CD14-positive monocyte (primary cell): ENCODE results near the gene CTU1. TPM values are rescaled to one million over a fixed set of nuclear protein-coding genes. Genes with fewer than 3 reads are reported as not detected.

ENCODE experiments used
- DNase-seq, 3 donors: peaks; one replicate each; pipeline ENCODE4 v3.0.0-alpha.2; 2011 to 2022
- H2AFZ ChIP-seq: 2 replicates; pipeline ENCODE4 v1.6.0; 2012; ENCODE audit warnings: mild to moderate bottlenecking, low read depth, low read length, inconsistent platforms; ENCODE audit not compliant: insufficient read depth, poor library complexity, severe bottlenecking
- H3K27ac ChIP-seq, 2 donors: 1 replicate in 1 of 2; 2 replicates in 1 of 2; pipeline ENCODE4 v1.5.1; 2012 to 2013; ENCODE audit warnings: low read length in 2 of 2, control low read depth in 1 of 2, inconsistent platforms in 1 of 2, low read depth in 1 of 2, mild to moderate bottlenecking in 1 of 2
- H3K27me3 ChIP-seq, 2 donors: one replicate each; pipeline versions ENCODE4 v1.6.0 to v1.6.1; 2011 to 2013; ENCODE audit warnings: low read length in 2 of 2; ENCODE audit not compliant: control insufficient read depth in 2 of 2, insufficient read depth in 2 of 2
- H3K36me3 ChIP-seq, 2 donors: replicated peaks in 1 of 2; 1 replicate in 1 of 2; 2 replicates in 1 of 2; pipeline versions ENCODE4 v1.5.1 to v1.6.1; 2012 to 2013; ENCODE audit warnings: low read length in 2 of 2, control low read depth in 1 of 2, inconsistent platforms in 1 of 2, mild to moderate bottlenecking in 1 of 2; ENCODE audit not compliant: insufficient read depth in 2 of 2, control insufficient read depth in 1 of 2
- H3K4me1 ChIP-seq, 2 donors: 1 replicate in 1 of 2; 2 replicates in 1 of 2; pipeline versions ENCODE4 v1.5.1 to v1.6.1; 2012 to 2013; ENCODE audit warnings: low read length in 2 of 2, control low read depth in 1 of 2, inconsistent platforms in 1 of 2, mild to moderate bottlenecking in 1 of 2, moderate library complexity in 1 of 2; ENCODE audit not compliant: insufficient read depth in 2 of 2, control insufficient read depth in 1 of 2
- H3K4me2 ChIP-seq: replicated peaks from 2 replicates; pipeline ENCODE3; 2012; ENCODE audit warnings: low read length, moderate library complexity, mild to moderate bottlenecking; ENCODE audit not compliant: poor library complexity, severe bottlenecking; ENCODE audit errors: extremely low read depth
- H3K4me3 ChIP-seq, 3 experiments: fragments of 200-600 bp in 1 of 3; sonication (generic) in 1 of 3; replicated peaks in 1 of 3; 1 replicate in 2 of 3; 2 replicates in 1 of 3; pipeline ENCODE4 v1.5.1; 2011 to 2013; ENCODE audit warnings: low read length in 3 of 3, mild to moderate bottlenecking in 3 of 3, control low read depth in 2 of 3, low read depth in 2 of 3, inconsistent platforms in 1 of 3, moderate library complexity in 1 of 3
- H3K79me2 ChIP-seq: 2 replicates; pipeline ENCODE4 v1.6.0; 2012; ENCODE audit warnings: mild to moderate bottlenecking, control low read depth, inconsistent platforms, low read length, moderate library complexity; ENCODE audit not compliant: insufficient read depth
- H3K9ac ChIP-seq: 2 replicates; pipeline ENCODE4 v1.6.0; 2017; ENCODE audit warnings: low read length, mild to moderate bottlenecking; ENCODE audit not compliant: insufficient read depth, poor library complexity, severe bottlenecking
- H3K9me3 ChIP-seq, 2 donors: replicated peaks in 1 of 2; 1 replicate in 1 of 2; 2 replicates in 1 of 2; pipeline versions ENCODE4 v1.5.1 to v1.6.1; 2012 to 2013; ENCODE audit warnings: low read length in 2 of 2, control low read depth in 1 of 2; ENCODE audit not compliant: control insufficient read depth in 1 of 2, insufficient read depth in 1 of 2
- H4K20me1 ChIP-seq: 2 replicates; pipeline ENCODE4 v1.6.0; 2012; ENCODE audit warnings: mild to moderate bottlenecking, low read length, control low read depth, moderate library complexity; ENCODE audit not compliant: insufficient read depth
- H3K27ac Mint-ChIP-seq, 7 donors: one replicate each; pipeline ENCODE4 v1.8.0; 2020; ENCODE audit warnings: mild to moderate bottlenecking in 7 of 7, mixed read lengths in 7 of 7, moderate library complexity in 6 of 7, inconsistent platforms in 2 of 7
- H3K27me3 Mint-ChIP-seq, 3 donors: one replicate each; pipeline ENCODE4 v1.8.0; 2021 to 2022; ENCODE audit warnings: low read depth in 3 of 3, mild to moderate bottlenecking in 3 of 3, mixed read lengths in 3 of 3, moderate library complexity in 3 of 3, inconsistent platforms in 1 of 3
- H3K36me3 Mint-ChIP-seq, 2 donors: one replicate each; pipeline ENCODE4 v1.8.0; 2020; ENCODE audit warnings: mixed read lengths in 2 of 2, inconsistent platforms in 1 of 2, mild to moderate bottlenecking in 1 of 2
- H3K4me1 Mint-ChIP-seq: one replicate; pipeline ENCODE4 v1.8.0; 2020; ENCODE audit warnings: mild to moderate bottlenecking, mixed read lengths
- H3K4me3 Mint-ChIP-seq, 2 donors: one replicate each; pipeline ENCODE4 v1.8.0; 2020; ENCODE audit warnings: mild to moderate bottlenecking in 2 of 2, mixed read lengths in 2 of 2, moderate library complexity in 1 of 2
- H3K9me3 Mint-ChIP-seq, 7 donors: one replicate each; pipeline ENCODE4 v1.8.0; 2020 to 2022; ENCODE audit warnings: mixed read lengths in 7 of 7, mild to moderate bottlenecking in 6 of 7, moderate library complexity in 6 of 7, inconsistent platforms in 2 of 7
- CTCF ChIP-seq: fragments of 200-600 bp; IDR thresholded peaks from one replicate; pipeline ENCODE4 v1.8.0; 2022; ENCODE audit warnings: antibody characterized with exemption, mild to moderate bottlenecking
- WGBS: methylation state at CpG from one replicate; pipeline ENCODE4 v1.1.5; 2013; ENCODE audit warnings: missing lambda C conversion rate; ENCODE audit not compliant: insufficient coverage; 5-methylcytosine and 5-hydroxymethylcytosine counted together
- intact Hi-C, 2 donors: fragments of 100-400 bp; cut with micrococcal nuclease; formaldehyde crosslinking; loops; one replicate each; pipeline versions ENCODE4 v1.15.0 to v1.15.1; 2023
- polyA plus RNA-seq, 3 donors: library from polyadenylated mRNA; depleted of rRNA in 1 of 3; unstranded in 2 of 3; stranded (reverse) in 1 of 3; fragments of 300-500 nt in 2 of 3; fragments of >200 nt in 1 of 3; fragmentation: Illumina TruSeq in 2 of 3; gene quantifications; 1 replicate in 2 of 3; 2 replicates in 1 of 3; pipeline ENCODE4 v1.2.3, GENCODE V29; 2012 to 2021

The CTU1 gene
- polyA plus RNA-seq, 3 donors, result 0.75 to 3.0 (median 2.9) TPM

- H3K36me3 Mint-ChIP-seq, result peaks cover 22 to 42% of the 10 kb centered on the region in 2 donors
- intact Hi-C loops, result no loop called here
- peaks cover 19% of the 10 kb centered on the region for H3K4me1 Mint-ChIP-seq
- Histone ChIP-seq H3K27ac (peak overlapping the region in 1 of 2 donors; percentile 62), H3K4me2 (no peak overlapping the region), H3K4me1 (peaks cover 10 to 13% of the 10 kb centered on the region in 2 donors), H3K4me3 (no peak overlapping the region), H2AFZ (peak overlapping the region; percentile 6), H3K27me3 (no peaks in the 10 kb centered on the region), H4K20me1 (peaks cover 12% of the 10 kb centered on the region), H3K9ac (no peak overlapping the region), H3K36me3 (peaks cover 6 to 34% of the 10 kb centered on the region in 2 donors), H3K79me2 (peaks cover 5% of the 10 kb centered on the region), H3K9me3 (no peaks in the 10 kb centered on the region)
- WGBS, result 81% methylated on average over 6 of the region's 6 CpGs
- H3K27ac Mint-ChIP-seq, result peak overlapping the region in 2 of 7 donors; percentile 36 to 80
- H3K4me3 Mint-ChIP-seq, result no peak overlapping the region
- H3K27me3 Mint-ChIP-seq, result peaks cover 3 to 10% (median 5%) of the 10 kb centered on the region in 3 donors
- DNase-seq, result no peak
- no peak for TF ChIP-seq CTCF
- peaks cover 0 to 3% (median 0%) of the 10 kb centered on the region in 7 donors for H3K9me3 Mint-ChIP-seq
These were observed 11.6 kb downstream of the CTU1 start for GRCh38 chr19:51096473-51097165.

GRCh38 chr19:51094696-51095279 is 13.4 kb downstream of the CTU1 start:
- no peaks in the 10 kb centered on the region for H3K9me3 ChIP-seq
- H3K4me3 ChIP-seq, result no peak overlapping the region
- H4K20me1 ChIP-seq, result peaks cover 4% of the 10 kb centered on the region
- H3K4me2 ChIP-seq, result no peak overlapping the region
- H3K36me3 ChIP-seq, result peaks cover 6 to 16% of the 10 kb centered on the region in 2 donors
- Mint-ChIP-seq H3K36me3 (peaks cover 11 to 27% of the 10 kb centered on the region in 2 donors), H3K27ac (no peak overlapping the region), H3K4me1 (peaks cover 12% of the 10 kb centered on the region), H3K9me3 (peaks cover 0 to 3% (median 0%) of the 10 kb centered on the region in 7 donors), H3K4me3 (no peak overlapping the region), H3K27me3 (peaks cover 5 to 15% (median 9%) of the 10 kb centered on the region in 3 donors)
- H2AFZ ChIP-seq, result no peak overlapping the region
- peak in 2 of 3 donors; percentile 10 to 41 for DNase-seq
- intact Hi-C loops, result no loop called here
- WGBS, result 70% methylated on average over 4 of the region's 15 CpGs
- peaks cover 10 to 13% of the 10 kb centered on the region in 2 donors for H3K4me1 ChIP-seq
- H3K27ac ChIP-seq, result no peak overlapping the region
- H3K9ac ChIP-seq, result no peak overlapping the region
- no peaks in the 10 kb centered on the region for H3K27me3 ChIP-seq
- TF ChIP-seq CTCF, result peak; percentile 83
- peaks cover 5% of the 10 kb centered on the region for H3K79me2 ChIP-seq
